Activated CD4-positive, CD25-positive, alpha-beta regulatory T cell (primary cell): ENCODE results near the gene KRTAP22-1.

Experiments
- DNase-seq, 4 experiments: peaks; one replicate each; lab custom pipeline; 2025; lab: John Stamatoyannopoulos, UW

The KRTAP22-1 gene

DNA sequence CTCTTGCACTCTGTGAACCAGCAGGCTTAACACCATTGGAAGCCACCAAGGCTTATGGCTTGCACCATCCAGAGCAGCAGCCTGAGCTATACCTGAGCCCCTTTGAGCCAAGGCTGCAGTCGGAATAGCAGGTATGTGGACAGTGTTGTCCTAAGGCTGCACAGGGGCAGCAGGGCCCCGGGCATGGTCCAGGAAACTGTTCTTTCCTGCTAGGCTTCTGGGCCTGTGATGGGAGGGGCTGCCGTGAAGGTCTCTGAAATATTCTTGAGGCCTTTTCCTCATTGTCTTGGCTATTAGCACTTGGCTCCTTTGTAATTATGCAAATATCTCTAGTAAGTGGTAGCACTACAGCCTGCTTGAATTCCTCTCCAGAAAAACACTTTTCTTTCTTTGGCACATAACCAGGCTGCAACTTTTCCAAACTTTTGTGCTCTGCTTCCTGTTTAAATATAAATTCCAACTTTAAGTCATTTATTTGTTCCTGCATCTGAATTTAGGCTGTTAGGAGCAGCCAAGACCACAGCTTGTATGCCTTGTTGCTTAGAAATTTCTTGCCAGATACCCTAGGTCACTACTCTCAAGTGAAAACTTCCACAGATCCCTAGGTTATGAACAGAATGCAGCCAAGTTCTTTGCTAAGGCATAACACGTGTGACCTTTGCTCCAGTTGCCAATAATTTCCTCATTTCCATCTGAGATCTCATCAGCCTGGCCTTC, 24.7 kb downstream of the KRTAP22-1 start:
- no peak for DNase-seq

DNA sequence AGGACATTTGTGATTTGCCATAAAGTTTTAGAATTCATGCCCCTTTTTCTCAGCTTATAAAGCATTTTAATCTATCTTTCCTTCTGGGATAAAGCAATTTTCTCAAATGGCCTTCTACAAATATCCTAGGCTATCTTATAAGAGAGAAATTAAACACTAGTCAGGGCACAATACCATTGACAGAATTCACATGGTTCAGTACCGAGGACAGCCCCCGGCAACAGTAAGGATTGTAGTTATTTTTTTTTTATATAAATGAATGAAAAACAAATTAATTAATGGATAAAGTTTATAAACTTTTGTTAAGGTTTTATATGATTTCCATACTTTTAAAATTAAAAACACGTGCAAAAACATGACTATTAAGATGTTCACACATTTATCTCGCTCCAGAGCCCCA, 27.2 kb downstream of the KRTAP22-1 start:
- no peak for DNase-seq

DNA sequence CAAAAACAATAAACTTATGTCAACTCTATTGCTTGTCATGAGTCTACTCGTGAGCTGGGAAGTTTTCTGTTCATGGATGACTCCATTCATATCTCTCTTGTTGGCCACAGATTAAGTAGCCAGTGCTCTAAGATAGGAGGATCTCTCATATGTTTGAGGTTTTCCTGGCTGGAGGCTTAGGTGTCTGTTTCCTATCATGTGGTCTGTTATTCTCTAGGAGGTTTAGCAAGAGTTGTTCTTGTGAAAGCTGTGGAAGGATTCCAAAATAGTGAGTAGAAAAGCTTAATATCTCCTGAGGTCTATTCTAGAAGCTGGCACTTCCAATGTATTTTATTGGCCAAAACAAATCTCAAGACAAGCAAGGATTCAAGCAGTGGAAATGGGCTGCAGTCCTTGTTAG, 28.3 kb downstream of the KRTAP22-1 start:
- no peak for DNase-seq

DNA sequence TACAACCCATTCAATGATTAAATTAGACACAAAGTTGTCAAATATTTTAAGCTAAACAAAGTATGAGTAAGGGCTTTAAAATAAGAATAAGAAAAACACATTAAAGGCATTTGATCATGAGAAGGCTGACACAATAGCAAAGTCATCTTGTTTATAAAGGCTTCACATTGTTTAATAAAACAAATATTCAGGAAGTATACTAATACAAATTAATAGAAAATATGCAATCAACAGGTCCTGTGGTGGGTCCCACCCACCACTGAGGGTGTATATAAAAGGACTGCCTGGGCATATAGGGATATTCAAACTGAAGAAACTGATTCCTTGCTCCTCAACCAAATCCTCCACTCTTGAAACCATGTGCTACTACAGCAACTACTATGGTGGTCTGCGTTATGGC, 34.0 kb downstream of the KRTAP22-1 start, which contains the start of gene KRTAP20-2:
Gene KRTAP20-2, plus strand, starts transcription at position 301 of the 400 bp plus-strand sequence. Its CDS starts 58 bp downstream, at position 359.
- DNase-seq: no peak

DNA sequence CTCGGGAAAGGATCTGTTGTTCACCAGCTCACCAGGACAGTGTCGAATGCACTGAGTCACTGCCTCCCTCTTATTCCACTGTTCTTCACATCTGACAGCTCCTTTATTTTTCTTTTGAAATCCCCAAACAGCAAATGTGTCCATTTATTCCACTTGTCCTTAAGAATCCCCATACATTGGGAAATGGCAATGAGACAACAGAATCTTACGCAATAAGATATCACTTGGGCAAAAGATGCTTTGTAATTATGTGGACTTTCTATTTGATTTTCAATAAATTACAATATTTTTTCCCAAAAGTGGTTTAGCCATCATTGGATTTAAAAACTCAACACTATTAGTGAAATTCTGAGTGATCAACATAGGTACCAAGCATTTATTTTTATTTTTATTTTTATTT, 37.8 kb downstream of the KRTAP22-1 start:
- no peak for DNase-seq

DNA sequence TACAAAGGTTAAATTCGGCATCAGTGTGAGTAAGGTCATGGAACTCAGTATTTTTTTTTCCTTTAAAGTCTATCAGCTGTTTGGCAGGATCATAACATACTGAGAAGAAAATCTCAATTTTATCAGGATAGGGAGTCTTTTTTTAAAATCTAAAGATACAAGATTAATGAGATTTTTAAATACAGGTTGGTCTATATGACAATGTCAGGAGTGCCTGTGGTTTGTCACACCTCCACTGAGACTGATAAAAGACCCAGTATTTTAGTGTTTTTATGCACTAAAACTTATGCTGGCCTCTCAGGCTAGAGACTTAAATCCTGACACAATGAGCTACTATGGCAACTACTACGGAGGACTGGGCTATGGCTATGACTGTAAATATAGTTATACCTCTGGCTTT, 41.7 kb downstream of the KRTAP22-1 start, which contains the start of gene KRTAP20-3:
Gene KRTAP20-3, plus strand, starts transcription at position 301 of the 400 bp plus-strand sequence.
- DNase-seq: no peak

DNA sequence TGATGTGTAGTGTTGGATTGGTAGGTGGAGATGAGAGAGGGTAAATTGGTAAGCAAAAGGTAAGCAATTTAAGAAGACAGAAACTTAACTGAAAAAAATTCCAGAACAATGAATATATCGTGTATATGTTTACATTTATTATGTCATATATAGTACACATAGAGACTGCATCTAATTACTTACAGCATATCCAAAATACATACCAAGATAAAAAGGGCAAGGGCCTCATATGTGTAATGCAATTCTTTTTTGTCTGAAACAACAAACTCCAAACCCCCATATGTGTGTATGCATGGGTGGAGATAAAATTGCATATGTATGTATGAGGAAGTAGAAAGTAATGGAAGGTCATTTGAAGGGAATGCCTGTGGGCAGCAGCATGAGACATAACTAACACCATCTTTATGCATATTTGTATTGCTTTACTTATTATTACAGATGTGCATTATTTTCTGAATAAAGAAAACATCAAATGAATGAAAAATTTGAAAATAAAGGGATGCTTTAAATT, 46.1 kb downstream of the KRTAP22-1 start:
- DNase-seq: no peak
